Measurements from ENCODE around the gene CEMIP.

CEMIP gene

GRCh38 chr15:80870893-80871292, 91.7 kb downstream of the CEMIP start:
- no peak overlapping the region for H2AFZ ChIP-seq (ENCODE audit: low read length, unreplicated experiment)
- H3K79me2 ChIP-seq (ENCODE audit: control insufficient read depth, insufficient read depth, low read length, unreplicated experiment): no peaks in the 10 kb centered on the region
- H3K4me3 ChIP-seq (ENCODE audit: low read depth, low read length): no peak overlapping the region
- no peaks in the 10 kb centered on the region for H3K4me1 ChIP-seq (ENCODE audit: control insufficient read depth, insufficient read depth, low read length, unreplicated experiment)
- no peak overlapping the region for H3K27ac ChIP-seq (ENCODE audit: low read depth, low read length)
- no peaks in the 10 kb centered on the region for H3K36me3 ChIP-seq (ENCODE audit: insufficient read depth, low read length)
- peaks cover 15% of the 10 kb centered on the region; the same call in 1 of the 2 replicates for H3K27me3 ChIP-seq (ENCODE audit: insufficient read depth, low read length)

- Histone ChIP-seq H2AFZ (ENCODE audit: low read length, unreplicated experiment) (no peak overlapping the region), H3K4me3 (ENCODE audit: low read depth, low read length) (no peak overlapping the region), H3K27me3 (ENCODE audit: insufficient read depth, low read length) (peaks cover 15% of the 10 kb centered on the region; the same call in 1 of the 2 replicates), H3K4me1 (ENCODE audit: control insufficient read depth, insufficient read depth, low read length, unreplicated experiment) (no peaks in the 10 kb centered on the region), H3K36me3 (ENCODE audit: insufficient read depth, low read length) (no peaks in the 10 kb centered on the region), H3K27ac (ENCODE audit: low read depth, low read length) (no peak overlapping the region), H3K79me2 (ENCODE audit: control insufficient read depth, insufficient read depth, low read length, unreplicated experiment) (no peaks in the 10 kb centered on the region)
Measured at GRCh38 chr15:80871858-80872257, 92.7 kb downstream of the CEMIP start.

- Histone ChIP-seq H3K79me2 (ENCODE audit: control insufficient read depth, insufficient read depth, low read length, unreplicated experiment) (no peaks in the 10 kb centered on the region), H3K27ac (ENCODE audit: low read depth, low read length) (no peak overlapping the region), H3K4me3 (ENCODE audit: low read depth, low read length) (no peak overlapping the region), H3K4me1 (ENCODE audit: control insufficient read depth, insufficient read depth, low read length, unreplicated experiment) (peaks cover 2% of the 10 kb centered on the region), H3K36me3 (ENCODE audit: insufficient read depth, low read length) (no peaks in the 10 kb centered on the region), H2AFZ (ENCODE audit: low read length, unreplicated experiment) (no peak overlapping the region), H3K27me3 (ENCODE audit: insufficient read depth, low read length) (peaks cover 15% of the 10 kb centered on the region; the same call in 1 of the 2 replicates)
Measured at GRCh38 chr15:80873366-80873952, 94.3 kb downstream of the CEMIP start.

GRCh38 chr15:80875568-80876347, 96.6 kb downstream of the CEMIP start:
- no peak overlapping the region for H2AFZ ChIP-seq (ENCODE audit: low read length, unreplicated experiment)
- no peaks in the 10 kb centered on the region for H3K36me3 ChIP-seq (ENCODE audit: insufficient read depth, low read length)
- no peaks in the 10 kb centered on the region for H3K79me2 ChIP-seq (ENCODE audit: control insufficient read depth, insufficient read depth, low read length, unreplicated experiment)
- no peak overlapping the region for H3K4me3 ChIP-seq (ENCODE audit: low read depth, low read length)
- H3K27me3 ChIP-seq (ENCODE audit: insufficient read depth, low read length): no peaks in the 10 kb centered on the region
- no peak overlapping the region for H3K27ac ChIP-seq (ENCODE audit: low read depth, low read length)
- peaks cover 8% of the 10 kb centered on the region for H3K4me1 ChIP-seq (ENCODE audit: control insufficient read depth, insufficient read depth, low read length, unreplicated experiment)

- no peak overlapping the region for H3K27ac ChIP-seq (ENCODE audit: low read depth, low read length)
- H2AFZ ChIP-seq (ENCODE audit: low read length, unreplicated experiment): no peak overlapping the region
- no peaks in the 10 kb centered on the region for H3K79me2 ChIP-seq (ENCODE audit: control insufficient read depth, insufficient read depth, low read length, unreplicated experiment)
- no peaks in the 10 kb centered on the region for H3K36me3 ChIP-seq (ENCODE audit: insufficient read depth, low read length)
- peaks cover 8% of the 10 kb centered on the region for H3K4me1 ChIP-seq (ENCODE audit: control insufficient read depth, insufficient read depth, low read length, unreplicated experiment)
- H3K4me3 ChIP-seq (ENCODE audit: low read depth, low read length): no peak overlapping the region
- H3K27me3 ChIP-seq (ENCODE audit: insufficient read depth, low read length): no peaks in the 10 kb centered on the region
Measured at GRCh38 chr15:80876348-80876674, 97.1 kb downstream of the CEMIP start.

- H3K27me3 ChIP-seq (ENCODE audit: insufficient read depth, low read length): 0 out of 2 replicates have a peak, but pooled peaks cover 3% of the 10 kb centered on the region
- H3K4me1 ChIP-seq (ENCODE audit: control insufficient read depth, insufficient read depth, low read length, unreplicated experiment): peaks cover 8% of the 10 kb centered on the region
- no peak overlapping the region for H3K4me3 ChIP-seq (ENCODE audit: low read depth, low read length)
- H3K79me2 ChIP-seq (ENCODE audit: control insufficient read depth, insufficient read depth, low read length, unreplicated experiment): no peaks in the 10 kb centered on the region
- peak overlapping the region; percentile 13; the same call in 1 of the 2 replicates for H3K27ac ChIP-seq (ENCODE audit: low read depth, low read length)
- H2AFZ ChIP-seq (ENCODE audit: low read length, unreplicated experiment): no peak overlapping the region
- no peaks in the 10 kb centered on the region for H3K36me3 ChIP-seq (ENCODE audit: insufficient read depth, low read length)
Measured at GRCh38 chr15:80878242-80878866, 99.2 kb downstream of the CEMIP start.

- Histone ChIP-seq H3K4me1 (ENCODE audit: control insufficient read depth, insufficient read depth, low read length, unreplicated experiment) (peaks cover 8% of the 10 kb centered on the region), H3K36me3 (ENCODE audit: insufficient read depth, low read length) (no peaks in the 10 kb centered on the region), H3K27me3 (ENCODE audit: insufficient read depth, low read length) (peaks cover 8% of the 10 kb centered on the region; the same call in 1 of the 2 replicates), H3K79me2 (ENCODE audit: control insufficient read depth, insufficient read depth, low read length, unreplicated experiment) (no peaks in the 10 kb centered on the region), H3K4me3 (ENCODE audit: low read depth, low read length) (no peak overlapping the region), H3K27ac (ENCODE audit: low read depth, low read length) (peak overlapping the region; percentile 13; the same call in 1 of the 2 replicates), H2AFZ (ENCODE audit: low read length, unreplicated experiment) (no peak overlapping the region)
Measured at GRCh38 chr15:80878867-80879250, 99.7 kb downstream of the CEMIP start.

GRCh38 chr15:80880086-80880485, 100.9 kb downstream of the CEMIP start:
- H2AFZ ChIP-seq (ENCODE audit: low read length, unreplicated experiment): no peak overlapping the region
- H3K36me3 ChIP-seq (ENCODE audit: insufficient read depth, low read length): no peaks in the 10 kb centered on the region
- H3K79me2 ChIP-seq (ENCODE audit: control insufficient read depth, insufficient read depth, low read length, unreplicated experiment): no peaks in the 10 kb centered on the region
- H3K27me3 ChIP-seq (ENCODE audit: insufficient read depth, low read length): peaks cover 12% of the 10 kb centered on the region; the same call in 1 of the 2 replicates
- H3K4me3 ChIP-seq (ENCODE audit: low read depth, low read length): no peak overlapping the region
- H3K4me1 ChIP-seq (ENCODE audit: control insufficient read depth, insufficient read depth, low read length, unreplicated experiment): peaks cover 8% of the 10 kb centered on the region
- H3K27ac ChIP-seq (ENCODE audit: low read depth, low read length): no peak overlapping the region

GRCh38 chr15:80883641-80884040, 104.5 kb downstream of the CEMIP start:
- H3K4me1 ChIP-seq (ENCODE audit: control insufficient read depth, insufficient read depth, low read length, unreplicated experiment): peaks cover 5% of the 10 kb centered on the region
- no peaks in the 10 kb centered on the region for H3K79me2 ChIP-seq (ENCODE audit: control insufficient read depth, insufficient read depth, low read length, unreplicated experiment)
- no peak overlapping the region for H3K27ac ChIP-seq (ENCODE audit: low read depth, low read length)
- H3K27me3 ChIP-seq (ENCODE audit: insufficient read depth, low read length): peaks cover 12% of the 10 kb centered on the region; the same call in 1 of the 2 replicates
- H2AFZ ChIP-seq (ENCODE audit: low read length, unreplicated experiment): no peak overlapping the region
- no peak overlapping the region for H3K4me3 ChIP-seq (ENCODE audit: low read depth, low read length)
- H3K36me3 ChIP-seq (ENCODE audit: insufficient read depth, low read length): no peaks in the 10 kb centered on the region

GRCh38 chr15:80885016-80885579, 105.9 kb downstream of the CEMIP start:
- Histone ChIP-seq H3K27ac (ENCODE audit: low read depth, low read length) (no peak overlapping the region), H2AFZ (ENCODE audit: low read length, unreplicated experiment) (no peak overlapping the region), H3K4me1 (ENCODE audit: control insufficient read depth, insufficient read depth, low read length, unreplicated experiment) (peaks cover 4% of the 10 kb centered on the region), H3K79me2 (ENCODE audit: control insufficient read depth, insufficient read depth, low read length, unreplicated experiment) (no peaks in the 10 kb centered on the region), H3K4me3 (ENCODE audit: low read depth, low read length) (no peak overlapping the region), H3K36me3 (ENCODE audit: insufficient read depth, low read length) (no peaks in the 10 kb centered on the region), H3K27me3 (ENCODE audit: insufficient read depth, low read length) (peaks cover 12% of the 10 kb centered on the region; the same call in 1 of the 2 replicates)
